WERI-Rb-1 (cell line): ENCODE data around the gene COL16A1.

ENCODE experiments used
- DNase-seq: peaks from one replicate; pipeline ENCODE4 v3.0.0-alpha.2; 2020
- H3K27ac ChIP-seq: fragments of 250-450 bp; sonication (Bioruptor Pico); 2 replicates; pipeline ENCODE4 v1.5.1; 2020; ENCODE audit warnings: mild to moderate bottlenecking, moderate library complexity
- H3K27me3 ChIP-seq: fragments of 250-450 bp; sonication (Bioruptor Pico); 2 replicates; pipeline ENCODE4 v1.5.1; 2021; ENCODE audit warnings: mild to moderate bottlenecking, low read depth, moderate library complexity; ENCODE audit not compliant: insufficient read depth, severe bottlenecking
- H3K36me3 ChIP-seq: fragments of 250-450 bp; sonication (Bioruptor Pico); 2 replicates; pipeline ENCODE4 v1.5.1; 2020; ENCODE audit warnings: mild to moderate bottlenecking, moderate library complexity
- H3K4me3 ChIP-seq: 2 replicates; pipeline ENCODE4 v1.5.1; 2011; ENCODE audit warnings: low read depth, mild to moderate bottlenecking, control low read depth, low read length
- H3K9me3 ChIP-seq: fragments of 250-450 bp; sonication (Bioruptor Pico); 2 replicates; pipeline ENCODE4 v1.5.1; 2021; ENCODE audit warnings: mild to moderate bottlenecking, moderate library complexity; ENCODE audit not compliant: severe bottlenecking
- TF ChIP-seq, protein P1 (sequence below): IDR thresholded peaks from 2 replicates; pipeline ENCODE4 v1.5.1; 2011; ENCODE audit warnings: low read depth, mild to moderate bottlenecking, control low read depth, inconsistent platforms, low read length

The COL16A1 gene

DNA sequence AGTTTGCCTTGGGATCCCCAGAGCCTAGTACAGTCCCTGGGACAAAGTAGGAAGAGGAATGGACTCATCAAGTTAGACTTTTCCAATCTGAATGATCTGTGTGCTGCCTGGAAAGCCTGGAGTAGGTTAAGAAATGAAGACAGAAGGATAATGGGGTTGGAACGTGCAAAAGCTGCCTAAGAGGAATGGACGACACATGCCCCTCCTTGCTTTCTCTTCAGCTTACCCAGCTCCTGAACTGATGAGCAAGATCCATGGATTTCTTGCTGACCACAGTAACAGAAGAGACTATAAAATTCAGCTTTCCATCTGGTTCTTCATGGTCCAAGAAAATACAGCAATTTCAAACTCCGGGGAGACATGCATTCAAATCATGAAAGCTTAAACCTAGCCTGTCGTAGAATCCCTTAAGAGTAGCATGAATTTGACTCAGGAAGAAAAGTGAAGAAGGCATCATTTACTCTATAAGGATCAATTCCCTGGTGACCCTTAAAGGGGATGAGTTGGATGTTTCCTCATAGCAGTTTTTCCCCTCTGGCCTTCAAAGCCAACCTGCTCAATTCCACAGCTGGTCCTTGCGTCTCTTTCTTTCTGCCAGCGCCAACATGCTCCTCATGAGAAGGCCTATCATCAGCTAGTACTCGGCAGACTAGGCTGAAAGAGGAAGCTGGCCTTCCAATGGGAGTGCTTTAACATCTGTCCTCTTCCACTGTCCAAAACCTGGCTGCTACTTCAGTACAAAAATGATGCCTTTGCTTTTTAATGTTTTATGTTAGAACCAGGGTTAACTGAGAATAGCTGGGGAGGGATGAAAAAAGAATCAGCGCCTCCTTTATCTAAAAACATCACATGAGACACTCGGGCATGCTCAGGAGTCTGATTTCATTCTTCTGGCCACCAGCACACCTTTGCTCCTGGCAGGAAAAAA is 53.4 kb downstream of the COL16A1 start:
- Histone ChIP-seq H3K4me3 (no peak overlapping the region), H3K9me3 (no peaks in the 10 kb centered on the region), H3K27ac (no peak overlapping the region), H3K27me3 (no peaks in the 10 kb centered on the region), H3K36me3 (peaks cover 6% of the 10 kb centered on the region)
- TF ChIP-seq, protein P1, sequence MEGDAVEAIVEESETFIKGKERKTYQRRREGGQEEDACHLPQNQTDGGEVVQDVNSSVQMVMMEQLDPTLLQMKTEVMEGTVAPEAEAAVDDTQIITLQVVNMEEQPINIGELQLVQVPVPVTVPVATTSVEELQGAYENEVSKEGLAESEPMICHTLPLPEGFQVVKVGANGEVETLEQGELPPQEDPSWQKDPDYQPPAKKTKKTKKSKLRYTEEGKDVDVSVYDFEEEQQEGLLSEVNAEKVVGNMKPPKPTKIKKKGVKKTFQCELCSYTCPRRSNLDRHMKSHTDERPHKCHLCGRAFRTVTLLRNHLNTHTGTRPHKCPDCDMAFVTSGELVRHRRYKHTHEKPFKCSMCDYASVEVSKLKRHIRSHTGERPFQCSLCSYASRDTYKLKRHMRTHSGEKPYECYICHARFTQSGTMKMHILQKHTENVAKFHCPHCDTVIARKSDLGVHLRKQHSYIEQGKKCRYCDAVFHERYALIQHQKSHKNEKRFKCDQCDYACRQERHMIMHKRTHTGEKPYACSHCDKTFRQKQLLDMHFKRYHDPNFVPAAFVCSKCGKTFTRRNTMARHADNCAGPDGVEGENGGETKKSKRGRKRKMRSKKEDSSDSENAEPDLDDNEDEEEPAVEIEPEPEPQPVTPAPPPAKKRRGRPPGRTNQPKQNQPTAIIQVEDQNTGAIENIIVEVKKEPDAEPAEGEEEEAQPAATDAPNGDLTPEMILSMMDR, result no peak
- no peak for DNase-seq

DNA sequence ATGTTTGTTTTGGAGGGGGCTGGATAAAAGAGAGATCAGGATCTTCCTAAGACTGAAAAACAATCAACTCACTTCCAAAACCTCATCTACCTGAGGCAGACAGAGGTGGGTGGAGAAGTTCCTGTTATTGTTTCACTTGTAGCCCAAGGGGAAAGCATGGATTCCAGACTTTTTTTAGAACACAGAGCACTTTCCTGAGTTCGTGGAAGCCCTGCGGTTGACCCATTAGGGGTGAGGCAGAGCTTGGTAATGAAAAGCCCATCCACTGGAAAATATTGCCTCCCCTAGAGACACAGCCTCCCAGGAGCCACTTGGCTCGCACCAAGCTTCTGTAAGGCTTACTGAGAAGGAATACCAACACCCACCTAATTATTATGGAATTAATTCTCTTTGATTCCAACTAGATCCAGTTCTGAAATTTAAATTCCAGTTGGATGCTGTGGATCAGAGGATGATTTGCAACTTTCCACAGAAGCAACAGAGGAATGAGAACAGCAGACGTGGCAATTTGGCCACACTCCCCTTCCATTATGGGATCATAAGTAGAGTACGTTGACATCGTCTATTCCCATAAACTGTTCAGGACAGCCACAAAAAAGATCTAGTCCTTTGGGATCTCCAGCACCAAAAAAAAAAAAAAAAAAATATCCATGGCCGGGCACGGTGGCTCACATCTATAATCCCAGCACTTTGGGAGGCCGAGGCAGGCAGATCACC is 55.0 kb downstream of the COL16A1 start:
- Histone ChIP-seq H3K9me3 (no peaks in the 10 kb centered on the region), H3K4me3 (no peak overlapping the region), H3K27me3 (no peaks in the 10 kb centered on the region), H3K36me3 (peaks cover 6% of the 10 kb centered on the region), H3K27ac (no peak overlapping the region)
- TF ChIP-seq, protein P1, result no peak
- no peak for DNase-seq

DNA sequence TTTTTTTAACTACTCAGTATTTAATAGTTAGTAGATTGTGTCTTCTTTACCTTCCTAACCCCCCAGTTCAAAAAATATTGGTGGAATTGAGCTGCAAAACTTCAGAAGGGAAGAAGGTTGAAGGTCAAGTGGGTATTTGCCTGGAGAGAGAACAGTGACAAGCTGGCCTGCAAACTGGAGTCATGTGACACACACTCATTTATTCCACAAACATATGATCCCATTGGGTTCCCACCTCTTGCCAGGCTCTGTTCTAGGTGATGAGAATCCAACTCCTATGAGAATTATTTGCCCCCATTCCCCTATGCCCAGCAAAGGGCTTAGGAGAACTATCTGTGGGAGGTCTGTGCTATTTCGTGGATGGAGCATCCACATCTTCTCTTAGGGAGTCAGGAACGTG is 55.6 kb downstream of the COL16A1 start:
- Histone ChIP-seq H3K27ac (no peak overlapping the region), H3K27me3 (no peaks in the 10 kb centered on the region), H3K36me3 (peaks cover 4% of the 10 kb centered on the region), H3K9me3 (no peaks in the 10 kb centered on the region), H3K4me3 (no peak overlapping the region)
- DNase-seq, result no peak
- TF ChIP-seq, protein P1, result no peak

DNA sequence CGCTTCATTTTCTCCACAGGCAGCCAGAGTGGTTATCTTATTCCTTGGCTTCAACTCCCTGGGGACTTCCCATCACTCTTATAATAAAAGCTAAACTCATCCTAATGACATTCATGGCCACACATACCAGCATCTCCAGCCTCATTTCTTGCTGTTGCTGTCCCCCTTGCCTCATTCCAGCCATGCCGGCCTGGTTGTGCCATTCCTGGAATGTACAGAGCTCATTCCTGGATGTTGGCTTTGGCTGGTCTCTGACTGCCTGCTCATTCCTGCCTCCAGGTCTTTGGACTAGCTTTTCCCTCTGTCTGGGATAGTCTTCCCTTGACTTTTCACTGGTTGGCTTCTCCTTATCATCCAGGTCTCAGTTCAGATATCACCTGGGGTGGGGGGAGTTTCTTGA is 56.7 kb downstream of the COL16A1 start:
- no peak for DNase-seq
- TF ChIP-seq, protein P1, result no peak
- H3K27me3 ChIP-seq, result no peaks in the 10 kb centered on the region

DNA sequence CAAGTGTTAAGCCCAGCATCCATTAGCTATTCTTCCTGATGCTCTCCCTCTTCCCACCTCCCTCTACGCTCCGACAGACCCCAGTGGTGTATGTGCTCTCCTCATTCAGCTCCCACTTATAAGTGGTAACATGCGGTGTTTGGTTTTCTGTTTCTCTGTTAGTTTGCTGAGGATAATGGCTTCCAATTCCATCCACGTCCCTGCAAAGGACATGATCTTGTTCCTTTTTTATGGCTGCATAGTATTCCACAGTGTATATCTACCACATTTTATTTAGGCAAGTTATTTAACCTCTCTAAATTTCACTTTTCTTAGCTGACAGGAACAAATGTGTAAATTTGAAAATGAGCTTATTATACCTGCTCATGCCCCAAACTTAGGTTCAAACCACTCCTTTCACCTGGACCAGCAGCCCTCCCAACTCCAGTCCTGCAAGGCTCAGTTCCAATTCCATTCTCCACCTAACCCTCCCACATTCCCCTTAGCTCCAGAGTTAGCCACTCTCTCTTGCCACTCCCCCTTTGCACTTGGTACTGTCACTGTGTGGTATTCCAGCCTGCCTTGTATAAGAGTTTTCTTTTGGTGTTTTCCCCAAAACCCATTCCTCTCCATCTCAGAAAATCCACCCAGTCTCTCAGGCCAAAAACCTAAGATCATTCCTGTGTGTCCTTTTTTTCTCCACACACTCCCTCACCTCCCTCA is 57.4 kb downstream of the COL16A1 start:
- Histone ChIP-seq H3K27ac (no peak overlapping the region), H3K36me3 (no peaks in the 10 kb centered on the region; the same call in 1 of the 2 replicates), H3K27me3 (no peaks in the 10 kb centered on the region), H3K9me3 (no peaks in the 10 kb centered on the region), H3K4me3 (no peak overlapping the region)
- TF ChIP-seq, protein P1, result no peak
- DNase-seq, result no peak

More for the DNA sequence above, 56.7 kb downstream of the COL16A1 start:
- Histone ChIP-seq H3K9me3 (no peaks in the 10 kb centered on the region), H3K36me3 (no peaks in the 10 kb centered on the region; the same call in 1 of the 2 replicates), H3K4me3 (no peak overlapping the region), H3K27ac (no peak overlapping the region)
